ENCODE results near the gene FGF9.

- no peak for TF ChIP-seq POLR2A (IDR thresholded peaks at IDR 0.05; ENCODE audit: control extremely low read depth in 1 of 2, low read depth in 2 of 2, low read length in 2 of 2)
- no peak for TF ChIP-seq JUN (IDR thresholded peaks at IDR 0.05; ENCODE audit: low read depth, low read length)
- no peak for TF ChIP-seq EP300 (IDR thresholded peaks at IDR 0.05; ENCODE audit: borderline replicate concordance in 1 of 2, low read depth in 2 of 2, low read length in 2 of 2)
- no peak for TF ChIP-seq RFX5 (IDR thresholded peaks at IDR 0.05; ENCODE audit: borderline replicate concordance, low read depth, low read length)
- TF ChIP-seq CTCF (IDR thresholded peaks at IDR 0.05; ENCODE audit: control extremely low read depth in 1 of 3, insufficient read depth in 1 of 3, low read depth in 1 of 3, low read length in 3 of 3) = no peak
- TF ChIP-seq KDM5A (IDR thresholded peaks at IDR 0.05; ENCODE audit: low read length) = no peak
- TF ChIP-seq JUND (IDR thresholded peaks at IDR 0.05; ENCODE audit: low read length) = no peak
- TF ChIP-seq SUZ12 (IDR thresholded peaks at IDR 0.05; ENCODE audit: low read length) = no peak
Observed at GRCh38 chr13:21672287-21672680, 1.4 kb downstream of the FGF9 start.

Data from H1 (cell line).